Osteoblast (primary cell): ENCODE data around the gene CDK3. TPM values are rescaled to one million over a fixed set of nuclear protein-coding genes. Genes with fewer than 3 reads are reported as not detected.

Experiments
- DNase-seq: peaks from one replicate; pipeline ENCODE4 v3.0.0; 2011; ENCODE audit warnings: low spot score, mixed read lengths; ENCODE audit not compliant: insufficient read length; ENCODE audit errors: missing footprints
- H2AFZ ChIP-seq: 2 replicates; pipeline ENCODE4 v1.6.0; 2011; ENCODE audit warnings: mild to moderate bottlenecking, low read length
- H3K27ac ChIP-seq: 2 replicates; pipeline ENCODE4 v1.5.1; 2011; ENCODE audit warnings: mild to moderate bottlenecking, low read depth, low read length, moderate library complexity
- H3K27me3 ChIP-seq: 2 replicates; pipeline ENCODE4 v1.6.0; 2012; ENCODE audit warnings: mild to moderate bottlenecking, control low read depth, inconsistent platforms, low read length, moderate library complexity; ENCODE audit not compliant: insufficient read depth
- H3K36me3 ChIP-seq: 2 replicates; pipeline ENCODE4 v1.5.1; 2011; ENCODE audit warnings: mild to moderate bottlenecking, low read length, control low read depth, moderate library complexity; ENCODE audit not compliant: insufficient read depth
- H3K4me1 ChIP-seq: 2 replicates; pipeline ENCODE4 v1.5.1; 2011; ENCODE audit warnings: mild to moderate bottlenecking, low read length, control low read depth, moderate library complexity; ENCODE audit not compliant: insufficient read depth
- H3K4me2 ChIP-seq: 2 replicates; pipeline ENCODE4 v1.6.0; 2011; ENCODE audit warnings: mild to moderate bottlenecking, low read length; ENCODE audit not compliant: insufficient read depth
- H3K4me3 ChIP-seq: fragments of 200-600 bp; sonication (generic); 3 replicates; pipeline ENCODE4 v1.5.1; 2012; ENCODE audit warnings: mild to moderate bottlenecking, low read length, inconsistent platforms; ENCODE audit not compliant: insufficient read depth
- H3K79me2 ChIP-seq: 2 replicates; pipeline ENCODE4 v1.6.0; 2012; ENCODE audit warnings: mild to moderate bottlenecking, low read length, control low read depth, inconsistent platforms; ENCODE audit not compliant: insufficient read depth
- H3K9me3 ChIP-seq: 2 replicates; pipeline ENCODE4 v1.5.1; 2011; ENCODE audit warnings: low read depth, low read length, control low read depth
- H4K20me1 ChIP-seq: 2 replicates; pipeline ENCODE4 v1.6.0; 2012; ENCODE audit warnings: mild to moderate bottlenecking, low read length, control low read depth; ENCODE audit not compliant: insufficient read depth
- total RNA-seq: library from RNA; depleted of rRNA; stranded (reverse); fragments of >200 nt; gene quantifications from 2 replicates; pipeline ENCODE4 v1.2.3, GENCODE V29; 2012
- TF ChIP-seq, protein P1 (sequence below): IDR thresholded peaks from 2 replicates; pipeline ENCODE4 v1.5.1; 2011; ENCODE audit warnings: mild to moderate bottlenecking, low read depth, low read length, moderate library complexity; ENCODE audit errors: extremely low read depth

CDK3 gene
- total RNA-seq, 1 donor = 0.72 TPM

GRCh38 chr17:76049836-76050537 lies 49.3 kb downstream of the CDK3 start:
- Histone ChIP-seq H3K9me3 (peaks cover 3% of the 10 kb centered on the region), H3K36me3 (peaks cover 74% of the 10 kb centered on the region), H4K20me1 (peaks cover 38% of the 10 kb centered on the region), H3K4me3 (no peak overlapping the region), H3K79me2 (peaks cover 33% of the 10 kb centered on the region), H2AFZ (no peak overlapping the region), H3K27ac (no peak overlapping the region), H3K4me2 (no peak overlapping the region), H3K4me1 (peaks cover 12% of the 10 kb centered on the region), H3K27me3 (no peaks in the 10 kb centered on the region)
- DNase-seq = no peak
- TF ChIP-seq, protein P1, sequence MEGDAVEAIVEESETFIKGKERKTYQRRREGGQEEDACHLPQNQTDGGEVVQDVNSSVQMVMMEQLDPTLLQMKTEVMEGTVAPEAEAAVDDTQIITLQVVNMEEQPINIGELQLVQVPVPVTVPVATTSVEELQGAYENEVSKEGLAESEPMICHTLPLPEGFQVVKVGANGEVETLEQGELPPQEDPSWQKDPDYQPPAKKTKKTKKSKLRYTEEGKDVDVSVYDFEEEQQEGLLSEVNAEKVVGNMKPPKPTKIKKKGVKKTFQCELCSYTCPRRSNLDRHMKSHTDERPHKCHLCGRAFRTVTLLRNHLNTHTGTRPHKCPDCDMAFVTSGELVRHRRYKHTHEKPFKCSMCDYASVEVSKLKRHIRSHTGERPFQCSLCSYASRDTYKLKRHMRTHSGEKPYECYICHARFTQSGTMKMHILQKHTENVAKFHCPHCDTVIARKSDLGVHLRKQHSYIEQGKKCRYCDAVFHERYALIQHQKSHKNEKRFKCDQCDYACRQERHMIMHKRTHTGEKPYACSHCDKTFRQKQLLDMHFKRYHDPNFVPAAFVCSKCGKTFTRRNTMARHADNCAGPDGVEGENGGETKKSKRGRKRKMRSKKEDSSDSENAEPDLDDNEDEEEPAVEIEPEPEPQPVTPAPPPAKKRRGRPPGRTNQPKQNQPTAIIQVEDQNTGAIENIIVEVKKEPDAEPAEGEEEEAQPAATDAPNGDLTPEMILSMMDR = no peak

GRCh38 chr17:76050538-76051467 lies 50.1 kb downstream of the CDK3 start:
- no peak overlapping the region for H3K27ac ChIP-seq
- peaks cover 12% of the 10 kb centered on the region for H3K4me1 ChIP-seq

GRCh38 chr17:76051561-76051960 lies 50.9 kb downstream of the CDK3 start:
- DNase-seq = no peak
- Histone ChIP-seq H3K27ac (no peak overlapping the region), H3K36me3 (peaks cover 69% of the 10 kb centered on the region), H3K79me2 (peaks cover 36% of the 10 kb centered on the region), H3K4me3 (no peak overlapping the region), H2AFZ (no peak overlapping the region), H3K9me3 (peaks cover 3% of the 10 kb centered on the region), H3K27me3 (no peaks in the 10 kb centered on the region), H3K4me2 (no peak overlapping the region), H4K20me1 (peaks cover 38% of the 10 kb centered on the region), H3K4me1 (peaks cover 12% of the 10 kb centered on the region)
- TF ChIP-seq, protein P1 = no peak

More at GRCh38 chr17:76050538-76051467, 50.1 kb downstream of the CDK3 start:
- Histone ChIP-seq H3K27me3 (no peaks in the 10 kb centered on the region), H4K20me1 (peaks cover 38% of the 10 kb centered on the region), H3K79me2 (peaks cover 33% of the 10 kb centered on the region), H3K36me3 (peaks cover 68% of the 10 kb centered on the region), H3K4me2 (no peak overlapping the region), H3K4me3 (no peak overlapping the region), H3K9me3 (peaks cover 3% of the 10 kb centered on the region), H2AFZ (no peak overlapping the region)
- TF ChIP-seq, protein P1 = no peak
- no peak for DNase-seq
